Sigmoid colon (tissue), 7 donors: ENCODE measurements around the gene PPT1. TPM values are rescaled to one million over a fixed set of nuclear protein-coding genes. Genes with fewer than 3 reads are reported as not detected.

Experiments
- DNase-seq: peaks from one replicate; pipeline ENCODE4 v3.0.0-alpha.2; 2019
- H3K27ac ChIP-seq, 4 donors: fragments of 200-600 bp; sonication (generic); one replicate each; pipeline ENCODE4 v1.5.1; 2016 to 2019; ENCODE audit warnings: mild to moderate bottlenecking in 1 of 4
- H3K27me3 ChIP-seq, 3 donors: fragments of 200-600 bp; sonication (generic); one replicate each; pipeline ENCODE4 v1.5.1; 2019; ENCODE audit warnings: mild to moderate bottlenecking in 1 of 3
- H3K36me3 ChIP-seq, 4 donors: fragments of 200-600 bp; sonication (generic); one replicate each; pipeline ENCODE4 v1.5.1; 2016 to 2019
- H3K4me1 ChIP-seq, 4 donors: fragments of 200-600 bp; sonication (generic); one replicate each; pipeline ENCODE4 v1.5.1; 2017 to 2019
- H3K4me3 ChIP-seq, 4 donors: fragments of 200-600 bp; sonication (generic); one replicate each; pipeline ENCODE4 v1.5.1; 2017 to 2019; ENCODE audit warnings: mild to moderate bottlenecking in 2 of 4, moderate library complexity in 1 of 4
- H3K9me3 ChIP-seq, 4 donors: fragments of 200-600 bp in 3 of 4; sonication (generic) in 3 of 4; one replicate each; pipeline versions ENCODE4 v1.5.1 to v1.6.1; 2013 to 2019
- EP300 ChIP-seq, 4 donors: sonication (generic); formaldehyde crosslinking; IDR thresholded peaks; one replicate each; pipeline ENCODE4 v1.6.1; 2017; ENCODE audit warnings: antibody characterized with exemption in 4 of 4
- POLR2A ChIP-seq, 2 donors: fragments of 450-650 bp; IDR thresholded peaks; one replicate each; pipeline ENCODE4 v1.6.1; 2016; ENCODE audit warnings: antibody characterized with exemption in 2 of 2, mild to moderate bottlenecking in 2 of 2, moderate library complexity in 2 of 2
- POLR2AphosphoS5 ChIP-seq, 4 donors: sonication (generic); formaldehyde crosslinking; IDR thresholded peaks; one replicate each; pipeline ENCODE4 v1.6.1; 2017; ENCODE audit warnings: antibody characterized with exemption in 4 of 4
- WGBS, 2 donors: extraction: QIAGEN DNeasy Blood & Tissue Kit; methylation state at CpG; one replicate each; pipeline ENCODE4 v1.1.7; 2013; 5-methylcytosine and 5-hydroxymethylcytosine counted together
- intact Hi-C: fragments of 100-400 bp; cut with DNase I; formaldehyde crosslinking; loops from one replicate; pipeline ENCODE4 v1.15.1; 2023
- polyA plus RNA-seq, 3 donors: library from polyadenylated mRNA; stranded (reverse); fragments of 200-250 nt; gene quantifications; one replicate each; pipeline ENCODE4 v1.2.3, GENCODE V29; 2013
- total RNA-seq, 4 donors: library from RNA; depleted of rRNA; stranded (reverse); fragments of >200 nt; gene quantifications; one replicate each; pipeline ENCODE4 v1.1.0, GENCODE V29; 2016
- TF ChIP-seq, protein P1 (sequence below), 4 experiments: fragments of 450-650 bp in 3 of 4; fragments of 200-600 bp in 1 of 4; IDR thresholded peaks; one replicate each; pipeline ENCODE4 v1.5.1; 2016 to 2019; ENCODE audit warnings: antibody characterized with exemption in 4 of 4, mild to moderate bottlenecking in 3 of 4, moderate library complexity in 2 of 4
- donor health status: healthy with polysubstance abuse.
- donor health status: Bipolar disorder and iron deficiency.
- donor health status: healthy.

The PPT1 gene
- total and polyA plus RNA-seq, 7 donors, result 10.2 to 86.7 (median 74.2) TPM

- H3K4me1 ChIP-seq, result peaks cover 0 to 93% (median 84%) of the 10 kb centered on the region in 4 donors
- 93 to 94% methylated on average over 3 of the region's 3 CpGs for WGBS, 2 donors
Observed at GRCh38 chr1:40045766-40046165, 51.3 kb downstream of the PPT1 start.

GRCh38 chr1:40045182-40045581 lies 51.9 kb downstream of the PPT1 start:
- WGBS, 2 donors, result 88 to 93% methylated on average over 4 of the region's 4 CpGs
- Histone ChIP-seq H3K9me3 (no peaks in the 10 kb centered on the region), H3K4me1 (peaks cover 0 to 88% (median 78%) of the 10 kb centered on the region in 4 donors), H3K27me3 (no peaks in the 10 kb centered on the region), H3K4me3 (no peak overlapping the region), H3K36me3 (no peaks in the 10 kb centered on the region), H3K27ac (peak overlapping the region in 2 of 4 donors; percentile 3 to 74)
- intact Hi-C loops, result no loop called here
- TF ChIP-seq EP300 (IDR thresholded peaks at IDR 0.05) (no peak), POLR2A (IDR thresholded peaks at IDR 0.05) (no peak), POLR2AphosphoS5 (IDR thresholded peaks at IDR 0.05) (no peak)
- TF ChIP-seq, protein P1, sequence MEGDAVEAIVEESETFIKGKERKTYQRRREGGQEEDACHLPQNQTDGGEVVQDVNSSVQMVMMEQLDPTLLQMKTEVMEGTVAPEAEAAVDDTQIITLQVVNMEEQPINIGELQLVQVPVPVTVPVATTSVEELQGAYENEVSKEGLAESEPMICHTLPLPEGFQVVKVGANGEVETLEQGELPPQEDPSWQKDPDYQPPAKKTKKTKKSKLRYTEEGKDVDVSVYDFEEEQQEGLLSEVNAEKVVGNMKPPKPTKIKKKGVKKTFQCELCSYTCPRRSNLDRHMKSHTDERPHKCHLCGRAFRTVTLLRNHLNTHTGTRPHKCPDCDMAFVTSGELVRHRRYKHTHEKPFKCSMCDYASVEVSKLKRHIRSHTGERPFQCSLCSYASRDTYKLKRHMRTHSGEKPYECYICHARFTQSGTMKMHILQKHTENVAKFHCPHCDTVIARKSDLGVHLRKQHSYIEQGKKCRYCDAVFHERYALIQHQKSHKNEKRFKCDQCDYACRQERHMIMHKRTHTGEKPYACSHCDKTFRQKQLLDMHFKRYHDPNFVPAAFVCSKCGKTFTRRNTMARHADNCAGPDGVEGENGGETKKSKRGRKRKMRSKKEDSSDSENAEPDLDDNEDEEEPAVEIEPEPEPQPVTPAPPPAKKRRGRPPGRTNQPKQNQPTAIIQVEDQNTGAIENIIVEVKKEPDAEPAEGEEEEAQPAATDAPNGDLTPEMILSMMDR (IDR thresholded peaks at IDR 0.05), result no peak
- DNase-seq, result no peak

More at GRCh38 chr1:40045766-40046165, 51.3 kb downstream of the PPT1 start:
- no peaks in the 10 kb centered on the region for H3K9me3 ChIP-seq
- H3K27me3 ChIP-seq, result no peaks in the 10 kb centered on the region
- DNase-seq, result no peak
- no peak for TF ChIP-seq POLR2AphosphoS5 (IDR thresholded peaks at IDR 0.05)
- TF ChIP-seq POLR2A (IDR thresholded peaks at IDR 0.05), result no peak
- TF ChIP-seq EP300 (IDR thresholded peaks at IDR 0.05), result no peak
- TF ChIP-seq, protein P1 (IDR thresholded peaks at IDR 0.05), result no peak
- H3K36me3 ChIP-seq, result no peaks in the 10 kb centered on the region
- no peak overlapping the region for H3K4me3 ChIP-seq
- peak overlapping the region in 1 of 4 donors; percentile 74 for H3K27ac ChIP-seq
- intact Hi-C loops, result no loop called here

DNA sequence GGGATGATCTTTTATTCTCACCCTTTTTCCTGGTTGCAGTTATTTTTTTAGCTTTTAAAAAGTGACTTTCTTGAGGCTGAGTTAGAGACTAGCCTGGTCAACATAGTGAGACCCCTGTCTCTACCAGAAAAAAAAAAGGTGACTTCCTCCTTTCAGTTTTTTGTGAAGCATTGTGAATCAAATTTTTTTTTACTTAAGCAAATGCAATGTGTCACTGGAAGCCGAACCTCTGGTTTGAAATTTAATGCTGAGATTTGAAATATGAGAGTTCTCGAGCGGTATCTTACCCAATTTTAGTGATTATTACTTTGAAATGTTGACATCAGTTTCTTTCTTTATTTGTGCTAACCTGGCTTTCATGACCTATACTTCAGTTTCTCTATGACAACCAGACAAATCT lies 52.9 kb downstream of the PPT1 start:
- Histone ChIP-seq H3K27ac (peak overlapping the region in 2 of 4 donors; percentile 99 to 100), H3K9me3 (no peaks in the 10 kb centered on the region), H3K4me3 (no peak overlapping the region), H3K27me3 (no peaks in the 10 kb centered on the region), H3K36me3 (no peaks in the 10 kb centered on the region), H3K4me1 (peaks cover 0 to 86% (median 72%) of the 10 kb centered on the region in 4 donors)
- intact Hi-C loops, result loop anchor here (5.0 kb wide), 2 partner anchors 33 to 213 kb away; partner anchors contain the start of gene ZMPSTE24
- DNase-seq, result no peak
- TF ChIP-seq EP300 (IDR thresholded peaks at IDR 0.05) (no peak), POLR2AphosphoS5 (IDR thresholded peaks at IDR 0.05) (no peak)
- TF ChIP-seq, protein P1 (IDR thresholded peaks at IDR 0.05), result no peak
- WGBS, 2 donors, result 57 to 73% methylated on average over 3 of the region's 3 CpGs

DNA sequence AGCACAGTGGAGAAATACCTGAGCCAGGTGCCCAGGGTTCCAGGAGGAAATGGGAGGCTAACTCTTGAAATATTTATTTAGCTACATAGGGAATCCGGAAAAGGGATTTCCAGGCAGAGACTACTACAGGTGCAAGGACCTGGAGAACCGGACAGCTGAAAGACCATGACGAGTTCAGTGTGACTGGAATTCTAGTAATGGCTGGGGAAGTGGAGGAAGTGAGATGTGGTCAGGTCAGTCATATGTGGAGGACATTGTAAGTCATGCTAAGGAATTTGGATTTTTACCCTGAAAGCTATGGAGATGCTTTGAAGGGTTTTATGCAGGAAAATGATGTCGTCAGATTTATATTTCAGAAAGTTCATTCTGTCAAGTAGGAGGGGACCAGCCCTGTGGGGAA lies 54.7 kb downstream of the PPT1 start:
- Histone ChIP-seq H3K36me3 (no peaks in the 10 kb centered on the region), H3K4me1 (peaks cover 0 to 90% (median 74%) of the 10 kb centered on the region in 4 donors), H3K27me3 (no peaks in the 10 kb centered on the region), H3K27ac (peak overlapping the region; percentile 99 to 100 (median 100)), H3K4me3 (peak overlapping the region in 2 of 4 donors; percentile 76 to 88), H3K9me3 (no peaks in the 10 kb centered on the region)
- TF ChIP-seq POLR2A (IDR thresholded peaks at IDR 0.05) (no peak), EP300 (IDR thresholded peaks at IDR 0.05) (no peak), POLR2AphosphoS5 (IDR thresholded peaks at IDR 0.05) (no peak)
- TF ChIP-seq, protein P1 (IDR thresholded peaks at IDR 0.05), result no peak
- WGBS, 2 donors, result 60 to 81% methylated on average over 4 of the region's 4 CpGs
- no peak for DNase-seq
- intact Hi-C loops, result loop anchor here (5.0 kb wide), 2 partner anchors 35 to 215 kb away; partner anchors contain the start of gene ZMPSTE24

GRCh38 chr1:40041466-40041838 lies 55.6 kb downstream of the PPT1 start:
- intact Hi-C loops, result loop anchor here (5.0 kb wide), 2 partner anchors 36 to 216 kb away; partner anchors contain the start of gene ZMPSTE24
- TF ChIP-seq POLR2A (IDR thresholded peaks at IDR 0.05), result no peak
- TF ChIP-seq, protein P1 (IDR thresholded peaks at IDR 0.05), result no peak
- no peak for TF ChIP-seq EP300 (IDR thresholded peaks at IDR 0.05)
- TF ChIP-seq POLR2AphosphoS5 (IDR thresholded peaks at IDR 0.05), result no peak
- H3K9me3 ChIP-seq, result no peaks in the 10 kb centered on the region
- peaks cover 0 to 90% (median 74%) of the 10 kb centered on the region in 4 donors for H3K4me1 ChIP-seq
- no peaks in the 10 kb centered on the region for H3K36me3 ChIP-seq
- DNase-seq, result no peak
- peak overlapping the region; percentile 59 to 88 (median 80) for H3K4me3 ChIP-seq
- H3K27me3 ChIP-seq, result no peaks in the 10 kb centered on the region
- WGBS, 2 donors, result 10 to 18% methylated on average over 5 of the region's 5 CpGs
- peak overlapping the region; percentile 99 to 100 (median 100) for H3K27ac ChIP-seq
